DMS153 treated with DMSO at 0.1 percent for 48 hours (cell line): ENCODE data around the gene GMPPA.

Source experiments
- DNase-seq: peaks from one replicate; lab custom pipeline; 2025; ENCODE audit not compliant: unreplicated experiment; lab: John Stamatoyannopoulos, UW

GMPPA gene

GRCh38 chr2:219501849-219502248 is 3.2 kb downstream of the GMPPA start:
- no peak for DNase-seq

- no peak for DNase-seq
Observed at GRCh38 chr2:219502618-219503017, 3.9 kb downstream of the GMPPA start.

- no peak for DNase-seq
Observed at GRCh38 chr2:219505585-219505984, 6.9 kb downstream of the GMPPA start.

- no peak for DNase-seq
Observed at GRCh38 chr2:219506153-219506801, 7.6 kb downstream of the GMPPA start.

- DNase-seq, result no peak
Observed at GRCh38 chr2:219506802-219507526, 8.3 kb downstream of the GMPPA start.

- no peak for DNase-seq
Observed at GRCh38 chr2:219507581-219508443, 9.1 kb downstream of the GMPPA start.

- DNase-seq, result no peak
Observed at GRCh38 chr2:219508444-219508734, 9.7 kb downstream of the GMPPA start.

GRCh38 chr2:219508971-219509779 is 10.5 kb downstream of the GMPPA start:
- no peak for DNase-seq

- DNase-seq, result peak; percentile 45
Observed at GRCh38 chr2:219509780-219510511, 11.3 kb downstream of the GMPPA start.

GRCh38 chr2:219510512-219511135 is 11.9 kb downstream of the GMPPA start:
- no peak for DNase-seq

- no peak for DNase-seq
Observed at GRCh38 chr2:219511547-219512325, 13.0 kb downstream of the GMPPA start.

GRCh38 chr2:219512524-219513216 is 14.0 kb downstream of the GMPPA start:
- DNase-seq, result no peak

- no peak for DNase-seq
Observed at GRCh38 chr2:219513787-219514186, 15.1 kb downstream of the GMPPA start.

- no peak for DNase-seq
Observed at GRCh38 chr2:219514196-219514761, 15.6 kb downstream of the GMPPA start, which contains the start of gene ASIC4. Gene ASIC4, plus strand, starts transcription at chr2:219514482. Its CDS starts 243 bp downstream, at chr2:219514725.

GRCh38 chr2:219514836-219515235 is 16.1 kb downstream of the GMPPA start:
- DNase-seq, result no peak

GRCh38 chr2:219515874-219516629 is 17.4 kb downstream of the GMPPA start:
- no peak for DNase-seq

GRCh38 chr2:219516888-219517287 is 18.2 kb downstream of the GMPPA start:
- no peak for DNase-seq
